ENCODE results near the gene SECISBP2L.

GRCh38 chr15:48946074-48946839 lies 100.0 kb downstream of the SECISBP2L start:
- TF ChIP-seq CTCF (IDR thresholded peaks at IDR 0.05) (no peak), POLR2A (IDR thresholded peaks at IDR 0.05) (no peak)
